Naive thymus-derived CD8-positive, alpha-beta T cell (primary cell): Measurements from ENCODE around the gene KDR. TPM values are rescaled to one million over a fixed set of nuclear protein-coding genes. Genes with fewer than 3 reads are reported as not detected.

Source experiments
- ATAC-seq, 2 donors: fragments of 150-1000 bp; cut with Tn5 transposase in 1 of 2; sonication (Bioruptor Pico), chemical (Tn5 transposase) in 1 of 2; 1 replicate in 1 of 2; 2 replicates in 1 of 2; pipeline ENCODE4 v1.10.0; 2021; ENCODE audit warnings: mild to moderate bottlenecking in 2 of 2, moderate library complexity in 2 of 2
- POLR2A ChIA-PET: fragments of 350-600 bp; sonication (Branson Sonifier 250); formaldehyde crosslinking; loops from one replicate; lab custom pipeline; 2021; ENCODE audit warnings: antibody characterized with exemption; lab: Charles Lee
- DNase-seq, 10 donors: peaks; one replicate each; pipeline versions ENCODE4 v3.0.0 to v3.0.0-alpha.2; 2020 to 2022
- H3K27ac Mint-ChIP-seq, 10 donors: one replicate each; pipeline ENCODE4 v1.8.0; 2020 to 2022; ENCODE audit warnings: mild to moderate bottlenecking in 10 of 10, mixed read lengths in 10 of 10, moderate library complexity in 4 of 10, inconsistent platforms in 1 of 10
- H3K27me3 Mint-ChIP-seq, 5 donors: one replicate each; pipeline ENCODE4 v1.8.0; 2021 to 2022; ENCODE audit warnings: mixed read lengths in 5 of 5
- H3K36me3 Mint-ChIP-seq, 3 donors: one replicate each; pipeline ENCODE4 v1.8.0; 2020 to 2022; ENCODE audit warnings: mixed read lengths in 3 of 3, mild to moderate bottlenecking in 2 of 3, inconsistent platforms in 1 of 3
- H3K4me1 Mint-ChIP-seq, 4 donors: one replicate each; pipeline ENCODE4 v1.8.0; 2021 to 2022; ENCODE audit warnings: mixed read lengths in 4 of 4
- H3K4me3 Mint-ChIP-seq, 10 donors: one replicate each; pipeline ENCODE4 v1.8.0; 2020 to 2022; ENCODE audit warnings: mild to moderate bottlenecking in 10 of 10, mixed read lengths in 10 of 10, moderate library complexity in 6 of 10, inconsistent platforms in 1 of 10
- H3K9me3 Mint-ChIP-seq, 9 donors: one replicate each; pipeline ENCODE4 v1.8.0; 2020 to 2022; ENCODE audit warnings: mixed read lengths in 9 of 9, mild to moderate bottlenecking in 3 of 9, inconsistent platforms in 1 of 9, moderate library complexity in 1 of 9
- polyA plus RNA-seq, 3 donors: library from polyadenylated mRNA; unstranded; fragments of 300-500 nt; fragmentation: Illumina TruSeq; gene quantifications; one replicate each; pipeline ENCODE4 v1.2.3, GENCODE V29; 2021
- total RNA-seq, 8 experiments: library from RNA in 2 of 8; stranded (reverse) in 2 of 8; gene quantifications; one replicate each; pipeline ENCODE4 v1.2.3 and lab custom pipeline; 2021 to 2026

Gene KDR
- total and polyA plus RNA-seq, 5 experiments from 2014 or later = not detected

- DNase-seq = no peak
- no peak for ATAC-seq
- H3K4me1 Mint-ChIP-seq = no peaks in the 10 kb centered on the region
- H3K27me3 Mint-ChIP-seq = peaks cover 2 to 22% (median 4%) of the 10 kb centered on the region in 5 donors
- H3K27ac Mint-ChIP-seq = no peak overlapping the region
- H3K36me3 Mint-ChIP-seq = no peaks in the 10 kb centered on the region
- peaks cover 0 to 3% (median 0%) of the 10 kb centered on the region in 9 donors for H3K9me3 Mint-ChIP-seq
- H3K4me3 Mint-ChIP-seq = no peak overlapping the region
- POLR2A ChIA-PET = no interaction called here
These were observed 53.4 kb downstream of the KDR start for GRCh38 chr4:55071951-55072350.

- Mint-ChIP-seq H3K4me1 (no peaks in the 10 kb centered on the region), H3K27ac (no peak overlapping the region), H3K4me3 (no peak overlapping the region), H3K9me3 (peaks cover 0 to 3% (median 0%) of the 10 kb centered on the region in 9 donors), H3K27me3 (peaks cover 4 to 8% (median 5%) of the 10 kb centered on the region in 5 donors), H3K36me3 (no peaks in the 10 kb centered on the region)
- DNase-seq (no peak), ATAC-seq (no peak)
- POLR2A ChIA-PET = no interaction called here
These were observed 56.1 kb downstream of the KDR start for GRCh38 chr4:55069248-55069647.

GRCh38 chr4:55068522-55068921 lies 56.9 kb downstream of the KDR start:
- no peaks in the 10 kb centered on the region for H3K36me3 Mint-ChIP-seq
- no peaks in the 10 kb centered on the region for H3K4me1 Mint-ChIP-seq
- H3K27ac Mint-ChIP-seq = no peak overlapping the region
- H3K9me3 Mint-ChIP-seq = peaks cover 0 to 3% (median 0%) of the 10 kb centered on the region in 9 donors
- DNase-seq = no peak
- no peak overlapping the region for H3K4me3 Mint-ChIP-seq
- ATAC-seq = no peak
- POLR2A ChIA-PET = no interaction called here
- peaks cover 0 to 8% (median 4%) of the 10 kb centered on the region in 5 donors for H3K27me3 Mint-ChIP-seq

- Mint-ChIP-seq H3K27ac (no peak overlapping the region), H3K9me3 (peaks cover 0 to 9% (median 0%) of the 10 kb centered on the region in 9 donors), H3K4me1 (no peaks in the 10 kb centered on the region), H3K27me3 (peaks cover 0 to 8% (median 4%) of the 10 kb centered on the region in 5 donors), H3K4me3 (no peak overlapping the region), H3K36me3 (peaks cover 0 to 4% (median 0%) of the 10 kb centered on the region in 3 donors)
- no peak for ATAC-seq
- POLR2A ChIA-PET = no interaction called here
- DNase-seq = no peak
These were observed 59.4 kb downstream of the KDR start for GRCh38 chr4:55066018-55066417.

- H3K27me3 Mint-ChIP-seq = peaks cover 0 to 2% (median 0%) of the 10 kb centered on the region in 5 donors
- H3K27ac Mint-ChIP-seq = no peak overlapping the region
- ATAC-seq = no peak
- no peak for DNase-seq
- no peaks in the 10 kb centered on the region for H3K36me3 Mint-ChIP-seq
- H3K4me1 Mint-ChIP-seq = no peaks in the 10 kb centered on the region
- POLR2A ChIA-PET = no interaction called here
- peaks cover 0 to 8% (median 3%) of the 10 kb centered on the region in 9 donors for H3K9me3 Mint-ChIP-seq
- no peak overlapping the region for H3K4me3 Mint-ChIP-seq
These were observed 69.9 kb downstream of the KDR start for GRCh38 chr4:55055529-55055928.

- POLR2A ChIA-PET = no interaction called here
- Mint-ChIP-seq H3K36me3 (no peaks in the 10 kb centered on the region), H3K4me1 (no peaks in the 10 kb centered on the region), H3K27ac (no peak overlapping the region), H3K27me3 (peaks cover 0 to 2% (median 0%) of the 10 kb centered on the region in 5 donors), H3K4me3 (no peak overlapping the region), H3K9me3 (peaks cover 0 to 19% (median 8%) of the 10 kb centered on the region in 9 donors)
- ATAC-seq (no peak), DNase-seq (no peak)
These were observed 73.9 kb downstream of the KDR start for GRCh38 chr4:55051532-55051931.

GRCh38 chr4:55050418-55050950 lies 74.9 kb downstream of the KDR start:
- peaks cover 0 to 18% (median 8%) of the 10 kb centered on the region in 9 donors for H3K9me3 Mint-ChIP-seq
- POLR2A ChIA-PET = no interaction called here
- H3K27me3 Mint-ChIP-seq = peaks cover 0 to 2% (median 0%) of the 10 kb centered on the region in 5 donors
- H3K4me3 Mint-ChIP-seq = no peak overlapping the region
- DNase-seq (no peak), ATAC-seq (no peak)
- H3K4me1 Mint-ChIP-seq = no peaks in the 10 kb centered on the region
- no peaks in the 10 kb centered on the region for H3K36me3 Mint-ChIP-seq
- H3K27ac Mint-ChIP-seq = no peak overlapping the region

- Mint-ChIP-seq H3K27me3 (peaks cover 5 to 50% (median 10%) of the 10 kb centered on the region in 5 donors), H3K4me1 (no peaks in the 10 kb centered on the region), H3K9me3 (peaks cover 0 to 20% (median 9%) of the 10 kb centered on the region in 9 donors), H3K27ac (no peak overlapping the region), H3K4me3 (no peak overlapping the region), H3K36me3 (peaks cover 0 to 4% (median 0%) of the 10 kb centered on the region in 3 donors)
- POLR2A ChIA-PET = no interaction called here
- ATAC-seq (no peak), DNase-seq (no peak)
These were observed 87.1 kb downstream of the KDR start for GRCh38 chr4:55038176-55038890.

- Mint-ChIP-seq H3K27ac (no peak overlapping the region), H3K4me3 (no peak overlapping the region), H3K36me3 (peaks cover 0 to 4% (median 0%) of the 10 kb centered on the region in 3 donors), H3K4me1 (no peaks in the 10 kb centered on the region), H3K27me3 (peaks cover 5 to 51% (median 10%) of the 10 kb centered on the region in 5 donors), H3K9me3 (peaks cover 0 to 19% (median 8%) of the 10 kb centered on the region in 9 donors)
- POLR2A ChIA-PET = no interaction called here
- ATAC-seq = no peak
- DNase-seq = no peak
These were observed 87.7 kb downstream of the KDR start for GRCh38 chr4:55037728-55038127.

GRCh38 chr4:55036405-55036804 lies 89.0 kb downstream of the KDR start:
- Mint-ChIP-seq H3K4me3 (no peak overlapping the region), H3K36me3 (peaks cover 0 to 4% (median 0%) of the 10 kb centered on the region in 3 donors), H3K9me3 (peaks cover 0 to 15% (median 0%) of the 10 kb centered on the region in 9 donors), H3K27ac (no peak overlapping the region), H3K27me3 (peaks cover 2 to 60% (median 12%) of the 10 kb centered on the region in 5 donors), H3K4me1 (no peaks in the 10 kb centered on the region)
- ATAC-seq = no peak
- POLR2A ChIA-PET = no interaction called here
- no peak for DNase-seq

- no peak for ATAC-seq
- no peak for DNase-seq
- H3K9me3 Mint-ChIP-seq = peaks cover 0 to 10% (median 0%) of the 10 kb centered on the region in 9 donors
These were observed 89.5 kb downstream of the KDR start for GRCh38 chr4:55035892-55036291.

GRCh38 chr4:55033296-55033695 lies 92.1 kb downstream of the KDR start:
- no peak for ATAC-seq
- Mint-ChIP-seq H3K9me3 (no peaks in the 10 kb centered on the region), H3K27me3 (peaks cover 3 to 60% (median 9%) of the 10 kb centered on the region in 5 donors), H3K4me3 (no peak overlapping the region), H3K4me1 (no peaks in the 10 kb centered on the region), H3K27ac (no peak overlapping the region), H3K36me3 (no peaks in the 10 kb centered on the region)
- POLR2A ChIA-PET = no interaction called here
- no peak for DNase-seq

More at GRCh38 chr4:55035892-55036291, 89.5 kb downstream of the KDR start:
- POLR2A ChIA-PET = no interaction called here
- H3K27me3 Mint-ChIP-seq = peaks cover 0 to 60% (median 13%) of the 10 kb centered on the region in 5 donors
- no peaks in the 10 kb centered on the region for H3K4me1 Mint-ChIP-seq
- H3K36me3 Mint-ChIP-seq = peaks cover 0 to 4% (median 0%) of the 10 kb centered on the region in 3 donors
- no peak overlapping the region for H3K27ac Mint-ChIP-seq
- H3K4me3 Mint-ChIP-seq = no peak overlapping the region

- no peak overlapping the region for H3K4me3 Mint-ChIP-seq
- H3K4me1 Mint-ChIP-seq = no peaks in the 10 kb centered on the region
- ATAC-seq (no peak), DNase-seq (no peak)
- POLR2A ChIA-PET = no interaction called here
- H3K27me3 Mint-ChIP-seq = peaks cover 3 to 55% (median 9%) of the 10 kb centered on the region in 5 donors
- H3K36me3 Mint-ChIP-seq = no peaks in the 10 kb centered on the region
- no peak overlapping the region for H3K27ac Mint-ChIP-seq
- peaks cover 0 to under 1% (median 0%) of the 10 kb centered on the region in 9 donors for H3K9me3 Mint-ChIP-seq
These were observed 92.6 kb downstream of the KDR start for GRCh38 chr4:55032788-55033187.
